ENCODE measurements around the gene SNRPA.

The SNRPA gene

GRCh38 chr19:40750874-40751537, at the start of gene SNRPA:
TSS of gene SNRPA (plus strand) at chr19:40751203. CDS start at chr19:40751409, 206 bp downstream.
- DNase-seq = peak; percentile 99

GRCh38 chr19:40701758-40702157, 49.2 kb upstream of the SNRPA start:
- DNase-seq = no peak

- no peak for DNase-seq
Measured at GRCh38 chr19:40702337-40703012, 48.5 kb upstream of the SNRPA start.

- DNase-seq = no peak
Measured at GRCh38 chr19:40703029-40703755, 47.8 kb upstream of the SNRPA start.

GRCh38 chr19:40704491-40705361, 46.3 kb upstream of the SNRPA start:
- DNase-seq = no peak

- peak; percentile 80 for DNase-seq
Measured at GRCh38 chr19:40705362-40705651, 45.7 kb upstream of the SNRPA start.

GRCh38 chr19:40705950-40706619, 44.9 kb upstream of the SNRPA start:
- no peak for DNase-seq

- no peak for DNase-seq
Measured at GRCh38 chr19:40707615-40708014, 43.4 kb upstream of the SNRPA start.

- DNase-seq = no peak
Measured at GRCh38 chr19:40709817-40710216, 41.2 kb upstream of the SNRPA start.

GRCh38 chr19:40713939-40714338, 37.1 kb upstream of the SNRPA start:
- no peak for DNase-seq

- DNase-seq = peak; percentile 98
Measured at GRCh38 chr19:40714441-40715299, 36.3 kb upstream of the SNRPA start.

- DNase-seq = no peak
Measured at GRCh38 chr19:40716031-40716481, 34.9 kb upstream of the SNRPA start.

- peak; percentile 100 for DNase-seq
Measured at GRCh38 chr19:40716482-40717324, 34.3 kb upstream of the SNRPA start, which contains the start of the genes COQ8B and ITPKC. TSS of gene COQ8B (minus strand) at chr19:40716886. CDS start at chr19:40714632, 2,254 bp downstream. TSS of gene ITPKC (plus strand) at chr19:40717112. CDS start at chr19:40717136, 24 bp downstream.

- no peak for DNase-seq
Measured at GRCh38 chr19:40717325-40717879, 33.6 kb upstream of the SNRPA start.

- no peak for DNase-seq
Measured at GRCh38 chr19:40717880-40718773, 32.9 kb upstream of the SNRPA start.

GRCh38 chr19:40718774-40719391, 32.1 kb upstream of the SNRPA start:
- no peak for DNase-seq

GRCh38 chr19:40719414-40719894, 31.5 kb upstream of the SNRPA start:
- no peak for DNase-seq

- DNase-seq = no peak
Measured at GRCh38 chr19:40721140-40721486, 29.9 kb upstream of the SNRPA start.
